Measurements from ENCODE around the gene AXIN1.

AXIN1 gene

DNA sequence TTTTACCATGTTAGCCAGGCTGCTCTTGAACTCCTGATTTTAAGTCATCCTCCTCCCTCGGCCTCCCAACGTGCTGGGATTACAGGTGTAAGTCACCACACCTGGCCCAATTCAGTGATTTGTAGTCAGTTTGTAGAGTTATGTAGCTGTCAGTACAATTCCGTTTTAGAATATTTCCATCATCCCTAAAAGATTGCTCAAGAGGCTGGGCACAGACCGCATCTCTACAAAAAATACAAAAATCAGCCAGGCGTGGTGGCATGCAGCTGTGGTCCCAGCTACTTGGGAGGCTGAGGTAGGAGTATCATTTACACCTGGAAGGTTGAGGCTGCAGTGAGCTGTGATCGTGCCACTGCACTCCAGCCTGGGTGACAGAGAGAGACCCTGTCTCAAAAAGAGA, 97.3 kb downstream of the AXIN1 start:
- DNase-seq (ENCODE audit: low read depth, low spot score) = no peak
- H3K27ac ChIP-seq = no peak overlapping the region

DNA sequence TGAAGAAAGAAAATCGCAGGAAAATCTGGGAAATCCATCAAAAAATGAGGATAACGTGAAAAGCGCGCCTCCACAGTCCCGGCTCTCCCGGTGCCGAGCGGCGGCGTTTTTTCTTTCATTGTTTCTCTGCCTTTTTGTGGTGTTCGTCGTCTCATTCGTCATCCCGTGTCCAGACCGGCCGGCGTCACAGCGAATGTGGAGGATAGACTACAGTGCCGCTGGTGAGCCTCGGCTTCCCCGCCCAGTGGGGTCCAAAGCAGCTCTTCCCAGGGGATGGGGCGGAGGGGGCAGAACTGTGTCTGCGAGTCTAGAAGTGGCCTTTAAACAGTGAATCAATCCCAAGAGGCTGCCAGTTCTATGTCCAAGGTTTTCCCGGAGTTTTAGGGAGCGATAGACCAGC, 98.1 kb downstream of the AXIN1 start:
- no peak for DNase-seq (ENCODE audit: low read depth, low spot score)
- H3K27ac ChIP-seq = no peak overlapping the region

DNA sequence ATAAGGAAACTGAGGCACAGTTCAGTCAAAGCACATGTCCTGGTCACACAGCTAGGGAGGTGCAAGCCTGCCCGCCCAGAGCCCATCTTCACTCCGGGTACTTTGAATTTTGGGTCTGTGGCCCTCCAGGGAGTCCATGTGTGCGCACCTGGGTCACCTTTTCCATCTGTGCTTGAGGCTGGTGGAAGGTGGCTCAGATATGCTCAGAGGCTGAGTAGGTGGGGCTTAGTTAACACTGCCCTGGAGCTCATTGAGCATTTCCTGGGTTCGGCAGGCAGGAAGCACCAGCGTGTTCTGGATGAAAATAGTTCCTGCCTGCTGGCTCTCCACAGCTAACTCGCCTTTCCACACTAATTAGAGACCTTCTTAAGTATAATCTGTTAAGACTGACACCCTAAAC, 98.7 kb downstream of the AXIN1 start:
- H3K27ac ChIP-seq = no peak overlapping the region
- DNase-seq (ENCODE audit: low read depth, low spot score) = no peak

DNA sequence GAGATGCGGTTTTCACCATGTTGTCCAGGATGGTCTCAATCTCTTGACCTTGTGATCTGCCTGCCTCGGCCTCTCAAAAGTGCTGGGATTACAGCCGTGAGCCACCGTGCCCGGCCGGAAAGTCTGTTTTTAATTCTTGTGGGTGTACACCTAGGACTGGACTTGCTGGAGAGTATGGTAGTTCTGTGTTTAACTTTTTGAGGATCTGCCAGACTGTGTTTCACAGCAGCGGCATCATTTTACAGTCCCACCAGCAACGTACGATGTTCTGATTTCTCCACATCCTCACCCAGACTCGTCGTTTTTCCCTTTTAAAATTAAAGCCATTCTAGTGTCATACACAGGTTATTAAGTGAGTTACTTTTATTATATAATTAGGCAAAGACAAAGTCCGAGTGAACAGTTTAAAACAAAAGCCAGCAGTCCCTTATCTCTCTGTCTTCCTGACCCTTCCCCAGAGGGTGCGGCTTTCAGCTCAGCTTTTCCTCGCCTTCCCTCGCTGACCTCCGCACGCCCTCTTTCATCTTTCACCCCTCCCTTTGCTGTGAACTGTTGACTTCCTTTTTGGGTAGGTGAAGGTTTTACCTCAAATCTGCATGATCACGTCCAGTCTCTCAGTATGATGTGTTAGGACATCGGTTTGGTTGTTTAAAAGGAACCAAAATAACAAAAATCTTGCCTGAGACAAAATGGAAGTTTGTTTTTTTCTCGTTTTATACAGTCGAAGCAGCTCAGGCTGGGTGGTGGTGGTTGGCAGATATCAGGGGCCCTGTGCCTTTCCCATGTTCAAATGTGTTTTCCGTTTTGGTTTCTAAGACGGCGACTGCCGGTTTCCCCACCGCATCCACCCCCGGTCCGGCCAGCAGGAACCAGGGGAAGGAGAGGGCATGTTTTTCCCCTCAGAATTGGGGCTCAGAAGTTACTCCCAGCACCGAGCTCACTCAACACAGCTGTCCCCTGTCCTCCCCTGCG, 99.9 kb downstream of the AXIN1 start:
- no peak overlapping the region for H3K27ac ChIP-seq
- no peak for DNase-seq (ENCODE audit: low read depth, low spot score)

DNA sequence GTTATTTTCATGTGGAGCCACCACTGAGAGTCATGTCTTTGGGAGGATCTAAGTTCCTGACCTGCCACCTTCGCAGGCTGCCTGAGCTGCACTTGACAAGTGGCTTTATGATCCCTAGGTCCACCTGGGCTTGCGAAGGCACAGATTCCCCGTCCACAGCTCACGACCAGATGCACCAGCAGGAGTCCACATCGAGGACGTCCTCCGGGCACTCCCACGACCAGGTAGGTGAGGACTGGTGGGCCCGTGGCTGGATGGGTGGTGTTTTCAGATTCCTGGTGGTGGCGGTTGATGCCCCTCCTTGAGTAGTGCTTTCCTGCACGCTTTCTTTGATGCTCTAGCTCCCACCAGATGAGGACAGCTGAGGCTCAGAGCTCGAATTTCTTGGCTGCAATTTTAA, 103.1 kb downstream of the AXIN1 start:
- H3K27ac ChIP-seq = no peak overlapping the region
- no peak for DNase-seq (ENCODE audit: low read depth, low spot score)

DNA sequence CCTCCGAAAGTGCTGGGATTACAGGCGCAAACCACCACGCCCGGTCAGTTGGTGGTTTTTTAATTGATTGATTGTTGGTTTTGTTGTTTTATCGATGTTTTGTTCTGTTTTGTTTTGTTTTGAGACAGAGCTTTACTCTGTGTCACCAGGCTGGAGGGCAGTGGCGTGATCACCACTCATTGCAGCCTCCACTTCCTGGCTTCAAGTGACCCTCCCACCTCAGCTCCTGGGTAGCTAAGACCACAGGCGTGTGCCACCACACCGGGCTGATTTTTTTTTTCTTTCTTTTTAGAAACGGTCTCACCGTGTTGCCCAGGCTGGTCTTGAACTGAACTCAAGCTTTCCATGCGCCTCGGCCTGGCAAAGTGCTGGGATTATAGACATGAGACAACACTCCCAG, 105.5 kb downstream of the AXIN1 start:
- H3K27ac ChIP-seq = no peak overlapping the region
- no peak for DNase-seq (ENCODE audit: low read depth, low spot score)

DNA sequence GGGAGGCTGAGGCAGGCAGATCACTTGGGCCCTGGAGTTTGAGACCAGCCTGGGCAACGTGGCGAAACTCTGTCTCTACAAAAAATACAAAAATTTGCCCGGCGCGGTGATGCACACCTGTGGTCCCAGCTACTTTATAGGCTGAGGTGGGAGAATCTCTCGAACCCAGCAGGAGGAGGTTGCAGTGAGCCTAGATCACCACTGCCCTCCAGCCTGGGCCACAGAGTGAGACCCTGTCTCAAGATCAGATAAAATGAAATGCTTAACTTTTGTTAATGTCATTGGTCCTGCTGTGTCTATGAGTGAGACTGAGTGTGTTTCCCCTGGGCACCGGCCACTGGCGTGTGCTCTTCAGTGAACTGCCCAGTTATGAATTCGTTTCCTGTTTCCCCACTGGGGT, 107.4 kb downstream of the AXIN1 start:
- DNase-seq (ENCODE audit: low read depth, low spot score) = no peak
- no peak overlapping the region for H3K27ac ChIP-seq

DNA sequence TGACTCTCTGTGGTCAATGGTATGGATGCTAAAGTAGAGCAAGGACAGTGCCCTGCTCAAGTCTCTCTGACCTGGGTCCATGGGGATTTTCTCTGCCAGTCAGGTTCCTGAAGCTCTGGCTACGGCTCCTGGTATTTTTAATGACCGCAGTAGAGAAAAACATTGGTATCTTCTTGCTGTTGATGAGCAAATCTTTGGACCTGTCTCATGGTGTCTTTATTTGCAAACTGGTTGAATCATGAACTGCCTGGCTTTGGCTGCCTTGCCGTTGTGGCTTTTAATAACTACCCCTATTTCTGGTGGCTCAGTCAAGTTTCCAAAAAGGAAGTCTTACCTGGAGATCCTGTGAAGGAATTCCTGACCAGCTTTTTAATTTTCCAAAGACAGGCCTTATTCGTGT, 109.2 kb downstream of the AXIN1 start:
- no peak for DNase-seq (ENCODE audit: low read depth, low spot score)
- H3K27ac ChIP-seq = no peak overlapping the region

DNA sequence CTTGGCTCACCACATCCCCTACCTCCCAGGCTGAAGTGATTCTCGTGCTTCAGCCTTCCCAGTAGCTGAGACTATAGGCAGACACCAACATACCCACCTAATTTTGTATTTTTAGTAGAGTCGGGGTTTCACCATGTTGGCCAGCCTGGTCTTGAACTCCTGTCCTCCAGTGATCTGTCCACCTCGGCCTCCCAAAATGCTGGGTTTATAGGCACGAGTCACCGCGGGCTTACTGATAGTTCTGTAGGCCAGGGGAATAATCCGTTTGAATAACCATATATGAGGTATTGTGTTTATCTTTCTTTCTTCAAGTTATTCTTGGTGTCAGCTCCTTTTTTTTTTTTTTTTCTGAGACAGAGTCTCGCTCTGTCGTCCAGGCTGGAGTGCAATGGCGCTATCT, 110.2 kb downstream of the AXIN1 start:
- no peak for DNase-seq (ENCODE audit: low read depth, low spot score)
- H3K27ac ChIP-seq = no peak overlapping the region

DNA sequence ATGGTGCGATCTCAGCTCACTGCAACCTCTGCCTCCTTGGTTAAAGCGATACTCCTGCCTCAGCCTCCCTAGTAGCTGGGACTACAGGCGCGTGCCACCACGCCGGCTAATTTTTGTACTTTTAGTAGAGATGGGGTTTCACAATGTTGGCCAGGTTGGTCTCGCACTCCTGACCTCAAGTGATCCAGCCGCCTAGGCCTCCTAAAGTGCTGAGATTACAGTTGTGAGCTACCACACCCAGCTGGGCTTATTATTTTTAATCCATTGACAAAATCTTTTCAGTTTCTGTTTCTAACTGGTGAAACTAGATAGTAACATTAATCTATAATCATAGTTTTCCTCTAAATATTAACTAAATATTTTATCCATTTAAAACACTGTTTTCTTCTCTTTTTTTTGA, 112.0 kb downstream of the AXIN1 start:
- H3K27ac ChIP-seq = no peak overlapping the region
- DNase-seq (ENCODE audit: low read depth, low spot score) = no peak

DNA sequence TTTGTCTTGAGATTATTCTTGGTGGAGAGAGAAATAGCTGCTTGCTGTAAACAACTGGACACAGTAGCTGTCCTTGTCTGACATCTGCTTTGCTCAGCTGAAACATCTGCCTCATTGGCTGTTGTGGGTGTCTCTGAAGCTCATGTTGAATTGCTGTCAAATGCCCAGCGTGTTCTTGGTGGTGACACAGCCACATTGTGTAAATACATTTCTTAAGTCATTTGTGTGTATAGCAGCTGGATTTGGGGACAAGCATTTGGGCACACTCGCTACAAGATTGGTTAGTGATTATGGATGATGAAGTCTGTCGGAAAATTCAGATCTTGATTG, 112.6 kb downstream of the AXIN1 start:
- no peak overlapping the region for H3K27ac ChIP-seq
- DNase-seq (ENCODE audit: low read depth, low spot score) = no peak

All from epithelial cell of prostate (primary cell).